Fibroblast of peridontal ligament (primary cell): Measurements from ENCODE around the gene EMX1.

Source experiments
- DNase-seq: peaks from one replicate; pipeline ENCODE4 v3.0.0-alpha.2; 2010; ENCODE audit errors: extremely low read depth

Gene EMX1

DNA sequence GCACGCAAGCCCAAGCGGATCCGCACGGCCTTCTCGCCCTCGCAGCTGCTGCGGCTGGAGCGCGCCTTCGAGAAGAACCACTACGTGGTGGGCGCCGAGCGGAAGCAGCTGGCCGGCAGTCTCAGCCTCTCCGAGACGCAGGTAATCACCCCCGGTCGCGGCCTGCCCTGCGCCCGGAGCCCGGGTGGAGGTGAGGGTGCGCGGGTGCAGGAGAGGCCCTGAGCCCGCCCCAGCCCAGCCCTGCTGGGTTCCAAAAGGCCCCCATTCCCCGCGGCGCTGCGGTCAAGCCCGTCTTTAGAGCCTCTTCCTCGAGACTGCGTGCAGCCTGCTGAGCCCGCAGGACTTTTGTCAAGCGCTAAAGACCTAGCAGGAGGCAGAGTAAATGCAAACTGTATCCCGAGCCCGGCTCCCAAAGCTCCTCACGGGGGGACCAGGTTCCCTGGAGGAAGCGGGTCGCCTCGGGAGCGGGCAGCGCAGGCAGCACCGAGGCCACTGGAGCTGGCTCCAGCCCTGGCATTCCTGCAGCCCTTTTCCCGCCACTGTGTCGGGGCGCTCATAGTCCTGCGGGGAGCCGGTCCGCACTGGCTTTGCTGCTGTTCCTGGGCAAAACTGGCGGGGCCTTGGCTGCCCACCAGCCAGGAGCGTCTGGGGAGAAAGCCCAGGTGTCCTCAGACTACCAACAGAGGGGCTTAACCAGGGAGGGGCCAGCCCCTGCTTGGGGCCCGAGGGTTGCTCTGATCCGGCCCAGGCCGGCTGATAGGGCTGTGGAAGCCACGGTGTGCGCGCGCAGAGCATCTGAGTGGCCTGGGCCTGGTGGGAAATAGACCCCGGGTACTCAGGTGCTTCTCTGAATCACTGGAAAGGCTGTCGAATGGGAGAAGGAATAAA, 7.3 kb downstream of the EMX1 start:
- no peak for DNase-seq

DNA sequence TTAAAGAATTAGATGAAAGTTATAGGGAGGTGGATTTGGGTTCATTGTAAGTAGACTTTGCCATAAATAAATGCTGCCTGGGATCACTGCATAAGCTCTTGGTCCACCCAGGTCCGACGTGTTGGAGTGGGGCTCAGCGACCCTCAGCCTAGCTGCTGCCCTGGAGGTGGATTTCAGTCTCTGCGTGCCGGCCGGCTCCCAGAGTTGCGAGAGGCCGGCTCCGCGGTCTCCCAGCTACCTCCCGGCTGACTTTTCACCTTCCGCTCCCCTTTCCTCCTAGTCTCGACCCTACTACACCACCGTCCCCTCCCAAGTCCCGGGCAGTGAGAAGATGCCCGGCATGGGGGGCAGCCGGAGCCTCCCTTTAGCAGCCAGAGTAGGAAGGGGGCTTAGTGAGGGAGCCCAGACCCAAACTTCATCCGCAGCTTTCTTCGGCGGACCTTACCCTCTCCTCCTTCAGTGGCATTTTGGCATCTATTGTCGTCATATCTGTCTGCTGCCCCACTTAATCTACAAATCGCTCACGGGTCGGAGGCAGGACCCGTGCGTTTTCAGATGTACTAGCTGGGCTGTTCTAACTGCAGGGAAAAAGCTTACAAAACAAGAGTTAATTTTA, 8.1 kb downstream of the EMX1 start:
- DNase-seq, result no peak

GRCh38 chr2:72926368-72926767, 9.0 kb downstream of the EMX1 start:
- no peak for DNase-seq

- DNase-seq, result no peak
These were observed 9.6 kb downstream of the EMX1 start for GRCh38 chr2:72926811-72927465.

- DNase-seq, result no peak
These were observed 10.6 kb downstream of the EMX1 start for GRCh38 chr2:72927619-72928550.

DNA sequence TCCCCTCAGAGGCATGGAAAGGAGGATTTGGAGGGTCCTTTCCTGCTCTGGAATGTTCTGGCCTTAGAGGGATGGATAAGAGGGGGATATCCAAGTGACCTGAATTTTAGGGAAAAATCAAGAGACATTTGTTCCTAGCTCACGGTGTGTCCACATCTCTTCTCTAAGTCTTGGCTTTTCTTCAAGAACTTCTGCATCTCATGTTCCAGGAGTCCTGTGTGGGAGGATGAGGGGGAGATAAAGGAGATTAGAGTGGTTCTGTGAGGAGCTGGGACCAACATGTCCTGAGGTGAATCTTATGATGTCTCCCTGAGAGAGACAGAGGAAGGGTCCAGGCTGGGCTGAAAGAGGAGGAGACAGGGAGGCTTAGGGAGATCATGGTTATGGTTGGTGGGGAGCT, 11.7 kb downstream of the EMX1 start:
- DNase-seq, result no peak

DNA sequence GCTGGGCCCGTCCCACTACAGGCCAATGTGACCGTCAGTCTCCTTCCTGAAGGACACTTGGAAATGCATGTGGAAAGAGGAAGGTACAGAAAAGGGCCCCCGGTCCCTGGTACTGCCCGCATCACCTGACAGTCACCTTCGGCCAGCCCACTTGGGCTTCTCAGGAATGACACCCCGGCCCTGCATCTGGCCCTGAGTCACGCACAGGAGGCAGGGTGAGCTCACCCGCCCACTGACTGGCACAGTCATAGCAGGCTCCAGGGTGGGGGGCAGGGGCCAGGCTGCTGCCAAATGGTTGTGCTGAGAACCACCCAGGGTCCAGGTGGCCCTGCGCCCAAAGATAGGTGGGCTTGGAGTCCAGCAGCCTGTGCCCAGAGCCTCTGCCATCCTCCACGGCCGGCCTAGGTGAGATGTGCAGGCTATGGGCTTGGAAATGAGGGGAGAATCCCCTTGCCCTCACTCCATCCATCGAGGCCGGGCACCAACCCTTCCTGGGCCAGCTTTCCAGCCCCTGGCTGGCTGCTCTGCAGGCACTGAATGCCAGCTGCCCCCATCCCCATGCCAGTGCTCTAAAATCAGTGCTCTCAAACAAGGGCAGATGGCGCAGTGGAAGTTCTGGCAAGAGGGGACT, 14.1 kb downstream of the EMX1 start:
- no peak for DNase-seq

DNA sequence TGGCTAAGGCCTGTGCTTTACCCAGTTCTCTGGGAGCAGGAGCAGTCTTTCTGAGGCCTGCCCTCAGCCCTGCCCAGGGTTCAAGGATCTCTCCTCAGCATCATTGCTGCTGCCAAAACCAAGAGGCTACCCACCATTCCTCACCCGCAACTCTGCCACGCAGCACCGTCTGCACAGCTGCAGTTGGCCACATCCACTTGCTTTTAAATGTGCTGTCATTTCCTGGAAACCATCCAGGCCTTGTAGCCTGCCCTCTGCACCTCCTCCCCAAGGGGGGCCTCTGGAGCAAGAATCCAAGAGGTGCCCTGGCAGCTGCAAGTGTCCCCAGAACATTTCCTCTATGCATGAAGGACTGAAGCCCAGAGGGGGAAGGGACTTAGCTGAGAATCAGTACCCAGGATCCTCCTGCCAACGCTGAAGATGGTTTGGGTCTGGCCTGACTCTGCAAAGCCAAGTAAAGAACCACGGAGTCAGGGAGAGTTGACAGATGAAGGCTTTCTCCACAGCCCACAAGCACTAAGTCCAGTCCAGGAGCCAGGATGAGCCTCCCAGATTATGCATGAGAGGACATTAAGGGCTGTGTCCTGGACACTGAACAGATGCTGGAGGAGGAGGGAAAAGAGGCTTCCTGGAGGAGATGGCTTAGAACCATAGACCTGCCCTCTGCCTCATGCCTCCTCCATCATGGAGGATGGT, 14.9 kb downstream of the EMX1 start:
- peak; percentile 22 for DNase-seq

- no peak for DNase-seq
These were observed 15.5 kb downstream of the EMX1 start for GRCh38 chr2:72932805-72933204.

DNA sequence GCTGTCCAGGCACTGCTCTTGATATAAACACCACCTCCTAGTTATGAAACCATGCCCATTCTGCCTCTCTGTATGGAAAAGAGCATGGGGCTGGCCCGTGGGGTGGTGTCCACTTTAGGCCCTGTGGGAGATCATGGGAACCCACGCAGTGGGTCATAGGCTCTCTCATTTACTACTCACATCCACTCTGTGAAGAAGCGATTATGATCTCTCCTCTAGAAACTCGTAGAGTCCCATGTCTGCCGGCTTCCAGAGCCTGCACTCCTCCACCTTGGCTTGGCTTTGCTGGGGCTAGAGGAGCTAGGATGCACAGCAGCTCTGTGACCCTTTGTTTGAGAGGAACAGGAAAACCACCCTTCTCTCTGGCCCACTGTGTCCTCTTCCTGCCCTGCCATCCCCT, 15.9 kb downstream of the EMX1 start:
- no peak for DNase-seq

- DNase-seq, result no peak
These were observed 16.4 kb downstream of the EMX1 start for GRCh38 chr2:72933646-72934151.

DNA sequence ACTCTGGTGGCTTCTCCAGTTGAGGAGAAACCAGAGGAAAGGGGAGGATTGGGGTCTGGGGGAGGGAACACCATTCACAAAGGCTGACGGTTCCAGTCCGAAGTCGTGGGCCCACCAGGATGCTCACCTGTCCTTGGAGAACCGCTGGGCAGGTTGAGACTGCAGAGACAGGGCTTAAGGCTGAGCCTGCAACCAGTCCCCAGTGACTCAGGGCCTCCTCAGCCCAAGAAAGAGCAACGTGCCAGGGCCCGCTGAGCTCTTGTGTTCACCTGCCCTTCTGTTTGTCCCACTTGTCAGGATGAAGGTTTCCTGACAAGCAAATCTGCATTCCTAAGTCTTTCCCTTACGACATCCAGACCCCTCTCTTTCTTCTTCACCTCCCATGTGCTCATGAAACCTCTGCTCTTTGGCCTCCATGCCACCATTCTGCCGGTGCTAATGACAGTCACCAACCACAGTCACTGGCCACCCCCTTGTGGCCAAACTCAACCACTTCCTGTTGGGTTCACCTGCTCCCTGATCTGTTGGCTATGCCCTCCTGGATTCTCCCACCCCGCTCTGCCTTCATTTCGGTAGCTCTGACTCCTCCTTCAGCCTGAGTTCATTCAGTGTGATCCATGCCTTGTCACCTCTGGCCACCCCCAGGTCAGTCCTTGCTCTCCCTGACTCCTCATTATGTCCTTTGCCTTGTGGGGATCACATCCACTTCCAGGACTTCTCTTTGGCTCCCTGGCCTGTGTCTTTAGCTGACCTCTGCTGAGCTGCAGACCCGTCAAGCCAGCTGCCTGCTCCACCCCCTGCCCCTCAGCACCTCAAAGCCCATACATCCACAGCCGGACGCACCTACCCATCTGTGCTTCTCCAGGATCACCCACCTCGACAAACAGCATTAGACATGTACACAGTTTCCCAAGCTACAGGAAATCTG, 17.6 kb downstream of the EMX1 start:
- DNase-seq, result no peak

DNA sequence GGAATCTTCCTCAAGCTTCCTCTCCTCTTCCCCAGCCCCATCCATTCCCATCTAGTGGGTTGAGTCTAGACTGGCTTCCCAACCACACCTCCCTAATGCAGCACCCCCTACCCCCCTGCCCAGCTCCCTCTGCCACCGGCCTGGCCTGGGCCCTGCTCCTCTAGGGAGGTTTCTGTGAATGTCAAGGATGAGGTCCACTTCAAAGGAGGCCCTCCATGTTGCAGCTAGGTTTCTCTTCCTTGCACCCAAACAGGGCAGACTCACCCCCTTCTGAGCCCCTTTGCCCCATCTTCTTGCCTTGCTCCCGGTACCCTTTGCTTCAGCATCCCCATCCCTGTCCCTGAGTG, 18.3 kb downstream of the EMX1 start:
- no peak for DNase-seq

- no peak for DNase-seq
These were observed 19.5 kb downstream of the EMX1 start for GRCh38 chr2:72936660-72937355.

GRCh38 chr2:72937356-72937669, 20.0 kb downstream of the EMX1 start:
- no peak for DNase-seq

GRCh38 chr2:72938455-72938854, 21.1 kb downstream of the EMX1 start:
- DNase-seq, result no peak

DNA sequence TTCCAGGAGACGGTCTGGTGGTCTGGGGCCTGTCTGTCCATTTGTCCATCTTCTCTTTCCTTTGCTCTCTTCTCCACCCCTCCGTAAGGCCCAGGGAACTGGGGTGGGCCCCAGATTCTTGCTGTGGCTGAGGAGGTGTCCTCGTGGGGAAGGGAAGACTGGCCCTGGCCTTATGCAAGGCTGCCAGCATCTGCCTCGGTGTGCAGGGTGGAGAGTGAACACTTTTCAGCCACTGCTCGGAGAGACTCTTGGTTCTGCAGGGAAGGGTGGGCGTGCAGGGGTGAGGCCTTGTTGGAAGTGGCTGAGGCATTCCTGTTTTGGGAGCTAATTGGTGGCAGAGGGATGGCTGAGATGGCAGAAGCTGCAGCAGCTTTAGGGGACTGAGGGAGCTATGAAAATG, 23.0 kb downstream of the EMX1 start:
- no peak for DNase-seq

DNA sequence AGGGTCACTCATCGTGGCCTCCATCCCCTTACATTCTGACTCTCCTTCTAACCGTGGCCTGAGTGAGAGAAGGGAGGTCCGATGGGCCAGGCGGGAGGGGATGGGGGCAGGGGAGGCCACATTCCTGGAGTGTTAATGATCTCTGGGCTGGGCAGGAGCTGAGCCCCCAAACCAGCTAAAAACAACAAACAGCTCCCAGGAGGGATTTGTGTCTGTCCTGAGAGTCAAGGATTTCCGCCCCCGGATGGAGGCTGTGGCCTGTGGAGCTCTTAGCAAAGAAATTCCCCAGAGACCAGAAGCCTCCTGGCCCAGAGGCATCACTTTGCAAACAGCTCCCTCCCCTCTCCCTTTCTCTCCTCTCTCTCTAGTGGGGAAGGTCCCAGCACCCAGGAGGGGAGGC, 23.5 kb downstream of the EMX1 start:
- DNase-seq, result peak; percentile 40

- DNase-seq, result no peak
These were observed 25.0 kb downstream of the EMX1 start for GRCh38 chr2:72942293-72942692.
